H4 (cell line): ENCODE measurements around the gene TEAD3. TPM values are rescaled to one million over a fixed set of nuclear protein-coding genes. Genes with fewer than 3 reads are reported as not detected.
"Not testable (repeated sequence)": the region's sequence is repeated elsewhere in the genome, so short reads cannot be mapped to it uniquely, and the experiment has no call there.

Source experiments
- DNase-seq: peaks from one replicate; pipeline ENCODE4 v3.0.0-alpha.2; 2015; ENCODE audit warnings: low spot score
- total RNA-seq: library from RNA; depleted of rRNA; stranded (reverse); fragments of >200 nt; shearing (Covaris generic); gene quantifications from 2 replicates; pipeline ENCODE4 v1.2.3, GENCODE V29; 2014

Gene TEAD3
- total RNA-seq, 1 experiment from 2014 or later, result 7.1 TPM

DNA sequence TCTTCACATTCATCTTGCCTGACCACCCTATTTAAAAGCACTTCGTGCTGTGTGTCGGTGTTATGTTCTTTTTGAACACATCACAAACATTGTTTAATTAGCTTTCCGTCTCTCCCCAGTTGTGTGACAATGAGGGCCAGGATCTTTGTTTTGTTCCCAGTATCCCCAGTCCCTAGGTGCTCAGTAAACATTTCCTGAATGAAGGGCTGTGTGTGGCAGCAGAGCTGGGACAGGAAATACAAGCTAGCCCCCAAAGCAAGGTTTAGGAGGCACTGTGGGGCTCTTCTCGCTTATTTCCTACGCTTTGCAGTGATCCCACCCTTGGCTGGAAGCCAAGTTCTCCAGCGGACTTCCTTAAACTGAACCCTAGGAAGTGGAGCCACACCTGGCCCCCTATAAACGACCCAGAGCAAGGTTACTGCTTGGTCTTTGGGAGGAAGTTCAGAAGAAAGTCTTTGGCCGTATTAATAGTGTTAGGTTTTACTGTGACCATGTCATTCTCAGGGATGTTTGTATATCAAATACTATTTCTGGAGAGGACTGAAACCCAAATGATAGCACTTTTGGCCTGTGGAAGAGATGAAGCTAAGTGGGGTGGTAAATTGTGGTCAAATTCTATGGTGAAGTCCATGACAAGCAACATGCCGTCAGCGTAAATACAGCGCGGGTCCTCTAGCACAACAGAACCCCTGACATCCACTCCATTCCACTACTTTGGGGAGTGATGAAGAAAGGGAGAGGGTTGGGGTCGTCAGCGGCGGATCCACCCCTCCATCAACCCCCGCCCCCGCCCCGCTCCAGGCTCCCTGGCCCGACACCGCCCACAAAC, 45.3 kb downstream of the TEAD3 start:
- no peak for DNase-seq

DNA sequence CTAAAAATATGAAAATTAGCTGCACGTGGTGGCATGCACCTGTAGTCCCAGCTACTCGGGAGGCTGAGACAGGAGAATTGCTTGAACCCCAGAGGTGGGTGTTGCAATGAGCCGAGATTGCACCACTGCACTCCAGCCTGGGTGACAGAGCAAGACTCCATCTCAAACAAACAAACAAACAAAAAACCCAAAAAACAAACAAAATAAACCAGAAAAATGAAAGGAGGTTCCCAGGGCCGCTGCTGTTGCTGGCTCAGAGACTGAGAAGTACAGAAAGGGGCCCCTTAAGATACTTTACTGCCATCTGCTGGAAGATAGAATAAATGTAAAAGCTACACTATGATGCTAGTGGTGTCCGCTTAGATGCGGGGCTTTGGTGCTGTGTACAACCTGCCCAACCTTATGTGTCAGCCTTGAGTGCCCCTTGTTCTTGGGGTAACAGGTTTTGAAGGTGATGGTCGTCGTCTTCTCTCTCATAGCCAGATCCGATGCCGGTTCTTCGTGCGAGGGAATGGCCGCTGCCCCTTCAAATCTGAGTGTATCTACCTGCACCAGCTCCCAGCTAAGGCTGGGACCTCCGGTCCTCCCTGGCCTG, 47.5 kb downstream of the TEAD3 start:
- peak; percentile 50 for DNase-seq

DNA sequence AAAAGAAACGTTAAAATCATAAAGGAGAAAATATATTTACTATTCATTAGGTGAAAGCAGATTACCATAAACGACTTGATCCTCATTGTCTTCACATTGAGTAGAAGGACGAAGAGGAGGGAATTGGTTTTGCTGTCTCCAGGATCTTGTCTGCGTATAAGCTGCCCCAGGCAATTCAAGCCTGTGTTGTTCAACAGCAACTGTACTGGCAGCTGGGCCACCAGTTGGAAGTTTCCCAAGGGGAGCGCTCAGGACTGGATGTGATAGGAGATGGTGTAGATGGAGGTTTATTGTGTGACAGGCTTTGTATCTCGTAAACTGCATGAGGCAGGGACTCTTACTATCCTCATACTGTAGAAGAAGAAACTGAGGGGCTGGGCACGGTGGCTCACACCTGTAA, 48.7 kb downstream of the TEAD3 start:
- no peak for DNase-seq

DNA sequence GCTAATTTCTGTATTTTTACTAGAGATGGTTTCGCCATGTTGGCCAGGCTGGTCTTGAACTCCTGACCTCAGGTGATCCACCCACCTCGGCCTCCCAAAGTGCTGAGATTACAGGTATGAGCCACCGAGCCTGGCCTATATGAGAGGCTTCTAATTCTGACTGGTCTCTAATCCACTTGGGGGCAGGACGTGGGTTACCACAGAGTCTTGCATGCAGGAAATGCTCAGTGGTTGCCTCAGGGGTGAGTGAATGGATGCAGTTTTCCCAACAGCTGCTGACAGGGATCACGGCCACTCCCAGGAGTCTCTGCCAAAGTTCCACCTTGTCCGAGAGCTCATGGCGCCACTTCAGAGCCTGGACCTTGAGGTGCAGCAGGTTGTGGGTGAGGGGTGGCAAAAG, 51.2 kb downstream of the TEAD3 start:
- DNase-seq, result no peak

DNA sequence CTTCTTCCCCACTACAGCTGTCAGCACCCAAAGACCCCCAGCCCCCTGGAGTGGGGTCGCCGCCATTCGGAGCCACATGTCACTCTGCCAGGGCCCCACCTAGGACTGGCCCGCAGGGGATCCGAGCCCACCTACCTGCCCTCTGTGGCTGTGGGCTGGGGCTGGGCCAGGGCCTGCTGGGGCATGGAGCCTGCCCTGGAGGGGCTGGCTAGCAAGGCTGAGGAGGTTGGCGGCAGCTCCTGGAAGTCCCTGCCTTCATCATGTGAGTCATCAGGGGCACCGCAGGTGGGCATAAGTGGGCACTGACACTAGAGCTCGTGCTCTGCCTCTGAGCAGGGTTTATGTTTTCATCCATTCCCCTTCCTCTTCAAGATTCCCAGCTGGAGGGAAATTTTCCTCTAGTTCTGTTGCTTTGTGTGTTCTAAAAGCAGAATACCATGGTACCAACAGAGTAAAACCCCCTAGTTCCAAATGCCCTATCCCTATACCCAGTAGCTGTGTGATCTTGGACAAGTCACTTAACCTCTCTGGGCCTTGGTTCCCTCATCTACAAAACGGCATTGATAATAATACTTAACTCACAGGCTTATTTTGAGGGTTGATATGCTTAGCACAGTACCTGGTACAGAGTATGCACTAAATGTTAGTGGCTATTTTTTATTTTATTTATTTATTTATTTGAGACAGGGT, 53.4 kb downstream of the TEAD3 start:
- DNase-seq, result no peak

DNA sequence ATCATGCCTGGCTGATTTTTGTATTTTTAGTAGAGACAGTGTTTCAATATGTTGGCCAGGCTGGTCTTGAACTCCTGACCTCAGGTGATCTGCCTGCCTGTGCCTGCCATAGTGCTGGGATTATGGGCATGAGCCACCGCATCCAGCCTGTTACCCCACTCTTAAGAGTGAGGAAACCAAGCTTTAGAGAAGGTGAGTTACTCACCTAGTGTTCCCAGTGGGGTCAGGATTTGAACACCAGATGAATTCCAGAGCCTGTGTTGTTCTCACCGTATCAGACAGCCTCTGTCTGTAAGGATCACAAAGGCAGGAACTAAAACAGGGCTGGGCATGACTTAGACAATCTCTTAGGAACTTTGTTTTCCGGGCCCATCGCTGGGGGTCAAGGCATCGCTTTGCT, 54.2 kb downstream of the TEAD3 start:
- no peak for DNase-seq

DNA sequence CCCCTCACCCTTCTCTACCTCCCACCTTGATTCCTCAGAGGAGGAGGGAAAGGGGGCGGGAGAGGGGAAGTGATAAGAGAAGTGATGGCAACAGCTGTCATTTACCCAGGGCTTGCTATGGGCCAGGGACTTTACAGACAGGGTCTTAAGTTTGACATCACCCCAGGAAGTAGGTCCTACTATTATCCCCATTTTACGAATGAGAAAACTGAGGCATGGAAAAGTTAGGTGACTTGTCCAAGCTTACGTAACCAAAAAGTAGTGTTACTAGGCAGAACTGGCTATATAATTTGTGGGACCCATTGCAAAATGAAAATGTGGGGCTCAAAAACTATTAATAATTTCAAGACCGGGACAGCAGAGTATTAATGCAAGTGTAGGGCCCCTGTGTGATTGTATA, 55.2 kb downstream of the TEAD3 start:
- no peak for DNase-seq

DNA sequence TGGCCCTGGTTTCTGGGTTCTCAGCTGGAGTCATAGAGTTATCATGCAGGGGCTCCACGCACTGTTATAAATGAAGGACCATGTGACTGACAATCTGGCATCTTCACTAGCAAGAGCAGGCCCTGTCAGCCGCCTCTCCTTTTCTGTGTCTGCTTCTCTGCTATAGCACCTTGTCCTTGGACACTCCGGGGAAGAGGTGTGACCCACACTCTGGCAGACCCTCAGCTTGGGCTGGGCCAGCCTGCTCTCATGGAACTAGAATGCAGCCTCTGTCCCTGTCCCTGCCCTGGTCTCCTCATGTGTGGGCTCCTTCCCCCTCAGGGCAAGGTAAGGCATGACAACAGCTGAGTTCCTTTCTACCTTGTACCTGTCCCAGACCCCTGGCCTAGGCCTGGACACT, 55.7 kb downstream of the TEAD3 start:
- DNase-seq, result no peak

DNA sequence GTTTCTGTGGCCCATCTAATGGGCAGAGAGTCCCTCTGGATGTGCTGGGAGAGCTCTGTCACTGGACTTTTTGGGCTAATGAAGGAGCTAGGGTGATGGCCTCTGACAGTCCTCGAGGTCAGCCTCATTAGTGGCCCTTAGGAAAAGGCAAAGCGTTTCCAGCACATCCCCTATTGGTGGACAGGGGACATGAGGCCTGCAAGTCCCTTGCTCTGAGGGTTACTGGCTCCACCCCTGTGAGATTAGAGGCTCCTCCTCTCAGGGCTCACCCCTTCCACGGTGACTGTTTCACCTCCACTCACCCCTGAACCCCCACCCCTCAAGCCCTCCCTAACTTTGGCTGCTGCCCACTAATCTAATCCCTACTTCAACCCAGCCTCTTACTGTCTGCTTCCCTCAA, 57.6 kb downstream of the TEAD3 start:
- no peak for DNase-seq

DNA sequence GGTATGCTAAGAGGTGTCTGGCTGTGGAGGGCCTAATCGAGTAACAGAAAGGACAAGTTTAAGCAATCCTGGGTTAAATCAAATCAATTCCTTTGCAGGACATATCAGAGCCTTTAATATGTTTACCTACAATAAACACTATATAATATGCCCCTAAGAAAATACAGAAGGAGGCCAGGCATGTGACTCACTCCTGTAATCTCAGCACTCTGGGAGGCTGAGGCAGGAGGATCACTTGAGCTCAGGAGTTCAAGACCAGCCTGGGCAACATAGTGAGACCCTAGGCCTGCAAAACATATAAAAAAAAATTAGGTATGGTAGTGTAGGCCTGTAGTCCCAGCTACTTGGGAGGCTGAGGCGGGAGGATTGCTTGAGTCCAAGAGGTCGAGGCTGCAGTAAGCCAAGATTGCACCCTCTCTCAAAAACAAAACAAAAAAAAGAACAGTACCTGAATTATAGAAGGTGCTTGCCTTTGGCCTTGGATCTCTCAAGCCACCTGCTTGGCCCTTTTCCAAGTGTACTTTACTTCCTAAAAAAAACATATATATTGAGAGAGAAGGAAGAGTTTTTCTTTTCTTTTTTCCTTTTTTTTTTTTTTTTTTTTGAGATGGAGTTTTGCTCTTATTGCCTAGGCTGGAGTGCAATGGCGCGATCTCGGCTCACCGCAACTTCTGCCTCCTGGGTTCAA, 58.4 kb downstream of the TEAD3 start:
- DNase-seq, result not testable (repeated sequence)

DNA sequence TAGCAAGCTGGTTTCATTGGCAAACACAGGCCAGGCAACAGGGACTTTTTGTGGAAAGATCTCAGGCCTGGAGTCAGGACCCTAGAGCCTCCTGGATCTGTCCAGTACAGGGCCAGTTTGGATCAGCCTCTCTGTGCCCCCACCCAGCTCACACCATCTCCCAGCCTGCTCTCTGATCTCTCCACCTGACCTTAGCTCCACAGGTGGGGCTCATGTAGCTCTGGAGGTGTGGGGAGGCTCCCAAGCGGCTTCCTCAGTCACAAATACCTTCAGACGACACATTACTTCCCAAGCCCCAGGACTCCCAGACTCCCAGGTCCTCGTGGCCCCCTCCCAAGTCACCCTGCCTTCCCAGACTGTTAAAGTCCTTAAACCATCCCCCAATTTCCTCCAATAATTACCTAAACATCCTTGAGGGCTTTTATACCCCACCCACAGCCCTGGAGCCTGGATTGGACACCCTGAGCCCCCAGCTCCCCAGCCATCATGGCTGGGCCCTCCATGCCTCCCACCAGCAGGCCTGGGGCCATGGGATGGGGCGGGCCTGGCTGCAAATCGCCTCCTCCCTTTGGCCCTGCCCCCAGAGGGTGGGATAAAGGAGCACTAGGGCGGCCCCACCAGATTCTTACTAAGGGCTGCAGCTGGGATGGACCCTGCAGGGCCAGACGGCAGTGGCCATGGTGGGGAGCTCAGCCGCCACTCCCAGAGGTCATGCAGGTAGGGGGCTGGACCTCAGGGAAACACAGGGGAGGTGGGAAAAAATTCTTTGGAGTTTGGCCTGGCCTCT, 60.6 kb downstream of the TEAD3 start:
- no peak for DNase-seq

DNA sequence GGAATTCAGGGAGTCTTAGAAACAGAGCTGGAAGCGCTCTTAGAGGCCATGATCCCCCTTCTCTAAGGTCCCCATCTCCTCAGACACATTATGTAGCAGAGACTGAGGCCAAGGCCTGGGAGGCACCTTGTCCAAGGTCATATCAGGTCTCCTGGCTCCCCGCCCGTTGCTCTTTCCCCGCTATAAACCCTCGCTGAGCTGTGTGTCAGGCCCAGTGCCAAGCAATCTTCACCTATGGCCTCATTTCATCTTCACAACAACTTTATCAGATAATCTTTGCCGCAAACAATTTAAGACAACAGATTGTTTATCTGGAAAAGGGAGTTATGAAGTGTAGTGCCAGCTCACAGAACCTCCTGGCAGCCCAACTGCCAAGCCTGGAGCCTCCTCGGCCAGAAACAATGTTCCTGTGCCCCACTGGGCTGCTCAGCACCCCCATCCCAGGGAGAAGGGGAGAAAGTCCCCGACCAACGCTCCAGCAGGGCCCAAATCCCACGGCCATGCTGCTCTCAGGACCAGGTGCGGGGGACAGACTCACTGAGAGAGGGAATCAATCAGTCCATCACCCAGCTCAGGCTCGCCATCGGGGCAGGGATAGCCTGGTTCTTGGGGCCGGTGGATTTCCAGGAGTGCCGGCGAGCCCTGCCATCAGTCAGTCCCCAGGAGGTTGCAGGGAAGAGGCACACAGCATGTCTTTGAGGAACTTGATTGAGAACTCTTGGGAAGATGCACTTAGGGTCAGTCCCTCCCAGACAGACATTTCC, 61.6 kb downstream of the TEAD3 start:
- no peak for DNase-seq

DNA sequence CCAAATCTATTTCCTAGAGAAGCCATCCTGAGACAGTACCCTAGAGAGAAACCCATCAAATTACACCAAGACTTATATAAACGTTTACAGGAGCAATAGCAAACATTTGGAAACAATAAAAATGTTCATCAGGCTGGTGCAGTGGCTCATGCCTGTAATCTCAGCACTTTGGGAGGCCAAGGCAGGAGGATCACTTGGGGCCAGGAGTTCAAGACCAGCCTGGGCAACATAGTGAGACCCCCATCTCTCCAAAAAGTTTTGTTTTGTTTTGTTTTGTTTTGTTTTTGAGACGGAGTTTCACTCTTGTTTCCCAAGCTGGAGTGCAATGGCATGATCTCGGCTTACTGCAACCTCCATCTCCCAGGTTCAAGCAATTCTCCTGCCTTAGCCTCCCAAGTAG, 64.2 kb downstream of the TEAD3 start:
- DNase-seq, result not testable (repeated sequence)

DNA sequence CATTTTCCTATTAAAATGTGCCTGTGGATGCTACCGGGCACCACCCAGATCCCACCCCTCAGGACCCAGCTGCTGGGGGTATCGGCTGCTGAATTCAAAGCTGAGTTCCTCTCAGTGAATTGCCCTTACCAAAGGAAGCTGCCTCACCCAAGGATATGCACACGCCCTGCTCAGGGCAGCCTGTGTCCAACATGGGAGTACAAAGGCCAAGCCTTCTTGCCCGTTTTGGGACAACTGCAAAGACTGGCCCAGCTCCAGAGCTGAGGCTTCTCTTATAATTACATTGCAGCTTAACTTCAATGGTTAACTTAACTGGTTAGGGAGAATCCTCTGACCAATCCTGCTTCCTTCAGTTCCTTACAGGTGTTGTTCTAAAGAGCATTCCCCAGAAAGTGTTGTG, 64.6 kb downstream of the TEAD3 start:
- DNase-seq, result no peak

DNA sequence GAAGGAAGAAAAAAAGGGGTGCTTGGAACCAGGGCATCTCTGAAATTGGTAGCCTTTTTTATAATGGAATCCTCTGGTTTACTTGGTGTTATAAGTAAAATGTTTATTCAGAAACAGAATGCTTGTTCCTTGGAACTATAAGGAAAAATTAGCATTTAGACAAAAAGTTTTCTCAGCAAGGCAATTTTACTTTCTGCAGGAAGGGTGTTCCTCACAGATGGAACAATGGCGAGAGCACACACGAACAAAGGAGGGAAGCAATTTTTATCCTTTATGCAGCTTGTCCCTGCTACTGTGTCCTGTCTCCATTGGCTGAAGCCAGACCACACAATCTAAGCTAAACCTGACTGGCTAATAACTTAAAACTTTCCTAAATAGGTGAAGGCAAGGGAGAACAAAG, 67.4 kb downstream of the TEAD3 start:
- DNase-seq, result no peak

DNA sequence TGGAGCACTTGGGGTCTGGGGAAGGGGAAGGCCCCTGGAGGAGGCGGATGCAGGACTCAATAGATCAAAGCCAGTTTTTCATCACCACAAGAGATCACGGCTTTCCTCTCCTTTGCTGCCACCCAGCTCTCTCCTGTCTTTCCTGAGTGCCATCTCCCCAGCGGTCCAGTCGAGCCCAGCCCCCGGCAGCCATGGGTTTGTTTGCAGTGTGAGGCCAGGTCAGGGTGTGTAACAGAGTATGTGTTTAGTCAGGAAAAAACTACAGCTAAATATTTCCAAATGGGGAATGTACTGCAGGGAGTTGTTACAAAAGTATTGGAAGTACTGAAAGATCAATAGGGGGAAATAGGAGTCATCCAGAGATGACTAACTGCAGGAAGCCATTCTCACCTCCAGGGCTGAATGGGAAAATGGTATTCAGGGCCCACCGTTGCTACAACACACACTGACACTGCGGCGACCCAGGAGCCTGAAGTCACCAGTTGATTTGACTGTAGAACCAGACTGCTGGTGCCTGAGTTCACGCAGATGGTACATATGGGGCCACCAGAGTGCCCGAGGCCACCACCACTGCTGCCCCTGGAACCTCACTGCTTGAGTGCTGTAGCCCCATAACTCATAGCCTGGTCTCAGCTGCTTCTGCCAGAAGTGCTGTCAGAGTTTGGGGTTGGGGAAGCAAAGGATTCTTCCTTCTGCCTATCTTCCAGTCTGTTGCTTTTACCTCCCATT, 68.3 kb downstream of the TEAD3 start:
- no peak for DNase-seq

DNA sequence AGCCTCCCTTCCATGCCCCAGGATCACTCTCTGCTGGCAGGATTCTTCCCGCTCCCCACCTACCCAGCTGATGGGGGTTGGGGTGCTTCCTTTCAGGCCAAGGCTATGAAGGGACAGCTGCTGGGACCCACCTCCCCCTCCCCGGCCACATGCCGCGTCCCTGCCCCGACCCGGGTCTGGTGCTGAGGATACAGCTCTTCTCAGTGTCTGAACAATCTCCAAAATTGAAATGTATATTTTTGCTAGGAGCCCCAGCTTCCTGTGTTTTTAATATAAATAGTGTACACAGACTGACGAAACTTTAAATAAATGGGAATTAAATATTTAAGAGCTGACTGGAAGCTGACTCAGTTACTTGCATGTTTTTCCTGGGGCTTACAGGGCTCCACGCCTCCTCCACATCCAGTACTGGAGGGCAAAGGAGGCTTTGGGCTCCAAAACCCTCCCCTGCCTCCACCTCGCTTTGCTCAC, 69.0 kb downstream of the TEAD3 start:
- no peak for DNase-seq

DNA sequence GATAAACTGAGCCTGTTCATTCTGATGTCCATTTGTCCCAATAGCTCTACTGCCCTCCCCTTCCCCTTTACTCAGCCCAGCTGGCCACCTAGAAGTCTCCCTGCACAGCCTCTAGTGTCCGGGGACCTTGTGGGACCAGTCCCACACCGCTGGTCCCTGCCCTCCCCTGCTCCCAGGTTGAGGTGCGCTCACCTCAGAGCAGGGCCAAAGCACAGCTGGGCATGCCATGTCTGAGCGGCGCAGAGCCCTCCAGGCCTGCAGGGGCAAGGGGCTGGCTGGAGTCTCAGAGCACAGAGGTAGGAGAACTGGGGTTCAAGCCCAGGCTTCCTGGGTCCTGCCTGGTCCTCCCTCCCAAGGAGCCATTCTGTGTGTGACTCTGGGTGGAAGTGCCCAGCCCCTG, 69.4 kb downstream of the TEAD3 start:
- no peak for DNase-seq

DNA sequence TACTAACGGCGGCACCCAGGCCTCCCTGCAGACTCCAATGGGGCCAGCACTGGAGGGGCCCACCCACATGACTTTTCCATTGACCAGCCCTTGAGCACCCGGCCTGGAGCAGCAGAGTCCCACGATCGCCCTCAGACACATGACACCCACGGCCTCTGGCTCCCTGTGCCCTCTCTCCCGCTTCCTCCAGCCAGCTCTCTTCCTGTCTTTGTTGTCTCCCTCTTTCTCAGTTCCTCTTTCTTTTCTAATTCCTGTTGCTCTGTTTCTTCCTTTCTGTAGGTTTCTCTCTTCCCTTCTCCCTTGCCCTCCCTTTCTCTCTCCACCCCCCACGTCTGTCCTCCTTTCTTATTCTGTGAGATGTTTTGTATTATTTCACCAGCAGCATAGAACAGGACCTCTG, 70.8 kb downstream of the TEAD3 start:
- no peak for DNase-seq

DNA sequence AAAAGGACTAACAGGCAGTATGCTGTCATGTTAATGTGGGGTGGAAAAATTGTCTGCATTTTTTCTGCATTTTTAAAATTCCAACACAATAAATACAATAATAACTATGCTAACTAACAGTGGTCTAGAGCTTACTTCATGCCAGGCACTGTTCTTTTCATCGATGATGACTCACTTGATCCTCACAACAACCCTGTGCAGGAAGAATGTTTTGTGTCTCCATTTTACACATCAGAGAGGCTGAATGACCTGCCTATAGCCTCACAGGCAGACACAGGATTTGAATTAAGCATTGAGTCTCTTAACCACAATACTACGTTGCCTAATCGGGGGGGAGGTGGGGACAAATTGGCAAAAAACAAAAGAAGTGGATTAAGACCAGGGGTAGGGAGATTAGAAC, 71.6 kb downstream of the TEAD3 start:
- peak; percentile 30 for DNase-seq
